A549 (cell line): ENCODE data around the gene EVC2. TPM values are rescaled to one million over a fixed set of nuclear protein-coding genes. Genes with fewer than 3 reads are reported as not detected.

ENCODE experiments used
- ATAC-seq, 2 experiments: fragments of 200-7000 bp in 1 of 2; fragments of >200 bp in 1 of 2; cut with Nextera tagmentation in 1 of 2; cut with Tn5 transposase in 1 of 2; 3 replicates each; pipeline versions ENCODE4 v1.8.0 to v1.9.1; 2018 to 2020; ENCODE audit warnings: mild to moderate bottlenecking in 1 of 2, moderate library complexity in 1 of 2
- CTCF ChIA-PET: fragments of 300-600 bp; sonication (Branson Sonifier 250); formaldehyde crosslinking; extraction: SDS; loops from one replicate; lab custom pipeline; 2021; ENCODE audit warnings: antibody characterized with exemption, inconsistent platforms; lab: Yijun Ruan, JAX
- POLR2A ChIA-PET: fragments of 350-600 bp; formaldehyde crosslinking; extraction: SDS; loops from one replicate; lab custom pipeline; 2021; ENCODE audit warnings: antibody characterized with exemption, inconsistent platforms; lab: Yijun Ruan, JAX
- DNase-seq, 2 experiments: peaks; one replicate each; pipeline versions ENCODE4 v3.0.0 to v3.0.0-alpha.2; 2011 to 2016; ENCODE audit warnings: low read depth in 1 of 2, low spot score in 1 of 2
- FAIRE-seq: peaks from 2 replicates; lab custom pipeline; 2011; peaks lifted over from hg19 to GRCh38; lab: Jason Lieb, UNC
- H3K27ac ChIP-seq, 2 experiments: fragments of >200 bp; sonication (Bioruptor Twin); formaldehyde crosslinking; 3 replicates each; pipeline ENCODE4 v1.5.1; 2016 to 2017
- H3K4me1 ChIP-seq: fragments of >200 bp; sonication (Bioruptor Twin); formaldehyde crosslinking; 3 replicates; pipeline ENCODE4 v1.6.1; 2016
- H3K4me2 ChIP-seq: fragments of >200 bp; sonication (Bioruptor Twin); formaldehyde crosslinking; 3 replicates; pipeline ENCODE4 v1.6.1; 2016
- H3K4me3 ChIP-seq: fragments of >200 bp; sonication (Bioruptor Twin); formaldehyde crosslinking; 3 replicates; pipeline ENCODE4 v1.5.1; 2016
- H3K9me3 ChIP-seq: fragments of >200 bp; sonication (Bioruptor Twin); formaldehyde crosslinking; 3 replicates; pipeline ENCODE4 v1.6.1; 2016
- CHD2 ChIP-seq: fragments of 150-350 bp; IDR thresholded peaks from 2 replicates; pipeline ENCODE4 v1.6.1; 2014; ENCODE audit warnings: low read length; ENCODE audit not compliant: partially characterized antibody
- E2F6 ChIP-seq: IDR thresholded peaks from 2 replicates; pipeline ENCODE4 v1.6.1; 2012; ENCODE audit warnings: low read depth, borderline replicate concordance
- EHF ChIP-seq: fragments of 250-450 bp; sonication (Bioruptor Pico); IDR thresholded peaks from 2 replicates; pipeline ENCODE4 v1.5.0; 2020; ENCODE audit warnings: mild to moderate bottlenecking
- ELK1 ChIP-seq: fragments of 150-350 bp; IDR thresholded peaks from 2 replicates; pipeline ENCODE4 v1.6.1; 2014; ENCODE audit warnings: low read depth, mild to moderate bottlenecking, low read length
- ESRRA ChIP-seq: fragments of 150-350 bp; IDR thresholded peaks from 2 replicates; pipeline ENCODE4 v1.6.1; 2014; ENCODE audit warnings: mild to moderate bottlenecking, low read length, borderline replicate concordance
- FOSL2 ChIP-seq, 2 experiments: fragments of 450-650 bp in 1 of 2; fragments of >200 bp in 1 of 2; sonication (Bioruptor Twin) in 1 of 2; formaldehyde crosslinking; IDR thresholded peaks; 2 replicates each; pipeline versions ENCODE4 v1.5.0 to v1.6.1; 2016 to 2020; ENCODE audit warnings: mild to moderate bottlenecking in 1 of 2, moderate library complexity in 1 of 2
- HDAC2 ChIP-seq: fragments of 200-600 bp; sonication (generic); IDR thresholded peaks from 2 replicates; pipeline ENCODE4 v1.6.1; 2016
- HEYL ChIP-seq: fragments of 250-450 bp; sonication (Bioruptor Pico); IDR thresholded peaks from 2 replicates; pipeline ENCODE4 v1.8.0; 2021; ENCODE audit warnings: mild to moderate bottlenecking, moderate library complexity
- HOXB13 ChIP-seq: fragments of 250-450 bp; sonication (Bioruptor Pico); IDR thresholded peaks from 2 replicates; pipeline ENCODE4 v1.5.0; 2020; ENCODE audit warnings: low read depth, mild to moderate bottlenecking, moderate library complexity
- HOXB5 ChIP-seq: fragments of 250-450 bp; sonication (Bioruptor Pico); IDR thresholded peaks from 2 replicates; pipeline ENCODE4 v1.5.0; 2020; ENCODE audit warnings: mild to moderate bottlenecking, moderate library complexity
- JUN ChIP-seq, 2 experiments: fragments of >200 bp; sonication (Bioruptor Twin); formaldehyde crosslinking; IDR thresholded peaks; 2 replicates in 1 of 2; 3 replicates in 1 of 2; pipeline ENCODE4 v1.6.1; 2016 to 2017
- JUNB ChIP-seq: fragments of >200 bp; sonication (Bioruptor Twin); formaldehyde crosslinking; IDR thresholded peaks from 2 replicates; pipeline ENCODE4 v1.6.1; 2016
- KDM1A ChIP-seq: fragments of 200-600 bp; sonication (generic); IDR thresholded peaks from 2 replicates; pipeline ENCODE4 v1.6.1; 2016; ENCODE audit warnings: low read depth, mild to moderate bottlenecking
- KDM5A ChIP-seq: fragments of 200-600 bp; sonication (generic); IDR thresholded peaks from 2 replicates; pipeline ENCODE4 v1.6.1; 2016; ENCODE audit warnings: antibody characterized with exemption, mild to moderate bottlenecking
- MAFK ChIP-seq: fragments of 450-650 bp; IDR thresholded peaks from 2 replicates; pipeline ENCODE4 v1.6.1; 2014; ENCODE audit not compliant: partially characterized antibody
- MAX ChIP-seq: IDR thresholded peaks from 2 replicates; pipeline ENCODE4 v1.6.1; 2012
- MYC ChIP-seq: IDR thresholded peaks from 2 replicates; pipeline ENCODE4 v1.6.1; 2012; ENCODE audit warnings: mild to moderate bottlenecking, inconsistent platforms, low read length, improper control_type of control experiment, borderline replicate concordance
- NPAS2 ChIP-seq: fragments of 250-450 bp; sonication (Bioruptor Pico); IDR thresholded peaks from 2 replicates; pipeline ENCODE4 v1.8.0; 2022; ENCODE audit warnings: mild to moderate bottlenecking, moderate library complexity, borderline replicate concordance
- PBX3 ChIP-seq: IDR thresholded peaks from 2 replicates; pipeline ENCODE4 v1.6.1; 2012
- PHF8 ChIP-seq: fragments of 200-600 bp; sonication (generic); IDR thresholded peaks from 2 replicates; pipeline ENCODE4 v1.6.1; 2016; ENCODE audit warnings: low read depth, mild to moderate bottlenecking, antibody characterized with exemption, moderate library complexity, borderline replicate concordance
- REST ChIP-seq: fragments of 200-600 bp; sonication (generic); IDR thresholded peaks from 2 replicates; pipeline ENCODE4 v1.6.1; 2016; ENCODE audit warnings: antibody characterized with exemption, mild to moderate bottlenecking, moderate library complexity
- SREBF2 ChIP-seq: fragments of 450-650 bp; IDR thresholded peaks from 2 replicates; pipeline ENCODE4 v1.6.1; 2014; ENCODE audit warnings: mild to moderate bottlenecking, moderate library complexity
- TP53 ChIP-seq: fragments of 250-450 bp; sonication (Bioruptor Pico); IDR thresholded peaks from 2 replicates; pipeline ENCODE4 v1.5.0; 2021; ENCODE audit warnings: mild to moderate bottlenecking, moderate library complexity
- USF2 ChIP-seq: fragments of 450-650 bp; IDR thresholded peaks from 2 replicates; pipeline ENCODE4 v1.6.1; 2014; ENCODE audit warnings: antibody characterized with exemption
- WGBS: methylation state at CpG from one replicate; pipeline ENCODE4 v1.1.6; 2017; ENCODE audit errors: missing lambda C conversion rate; 5-methylcytosine and 5-hydroxymethylcytosine counted together
- polyA plus RNA-seq, 4 experiments: library from polyadenylated mRNA; depleted of rRNA in 3 of 4; stranded (reverse); fragments of >200 nt; fragmentation: RNase III in 1 of 4; extraction: RNeasy Plus Mini Kit Qiagen cat#74134 plus additional on column Dnase treatment in 1 of 4; gene quantifications; 2 replicates in 3 of 4; 3 replicates in 1 of 4; pipeline ENCODE4 v1.2.3, GENCODE V29; 2011 to 2017

The EVC2 gene
- polyA plus RNA-seq, 2 of the 4 experiments (the other 2 are of a cell fraction) = 0.96 to 1.5 TPM

GRCh38 chr4:5563856-5564255 is 144.5 kb downstream of the EVC2 start:
- Histone ChIP-seq H3K4me3 (no peak overlapping the region), H3K27ac (no peak overlapping the region), H3K4me1 (no peaks in the 10 kb centered on the region), H3K4me2 (no peak overlapping the region), H3K9me3 (no peaks in the 10 kb centered on the region)
- FAIRE-seq (no peak), DNase-seq (no peak), ATAC-seq (no peak)
- 90% methylated on average over 6 of the region's 6 CpGs for WGBS
- ChIA-PET POLR2A (no interaction called here), CTCF (interaction anchor here (1.6 kb wide), 1 partner anchor 27 kb away, joined by 3 read pairs; no protein-coding TSS in a partner anchor)
- TF ChIP-seq ELK1 (no peak), MAFK (no peak), HOXB13 (CRISPR knock-in tag) (no peak), SREBF2 (no peak), PHF8 (no peak), CHD2 (no peak), MYC (no peak), JUNB (no peak), HEYL (CRISPR knock-in tag) (no peak), REST (no peak)

GRCh38 chr4:5562476-5562875 is 145.9 kb downstream of the EVC2 start:
- H3K4me2 ChIP-seq = no peak overlapping the region
- no peak overlapping the region for H3K4me3 ChIP-seq
- no peaks in the 10 kb centered on the region for H3K9me3 ChIP-seq
- no peaks in the 10 kb centered on the region for H3K4me1 ChIP-seq
- 89% methylated on average over 7 of the region's 7 CpGs for WGBS
- ChIA-PET CTCF (no interaction called here), POLR2A (no interaction called here)
- no peak for FAIRE-seq
- DNase-seq = no peak
- ATAC-seq = no peak
- no peak overlapping the region for H3K27ac ChIP-seq
- TF ChIP-seq MAX (no peak), PBX3 (no peak), SREBF2 (no peak), TP53 (CRISPR knock-in tag) (no peak), PHF8 (no peak), FOSL2 (IDR thresholded peaks at IDR 0.05) (no peak), FOSL2 (CRISPR knock-in tag; IDR thresholded peaks at IDR 0.05) (no peak), E2F6 (no peak), KDM1A (no peak), ESRRA (no peak), ELK1 (no peak), HOXB5 (CRISPR knock-in tag) (no peak), KDM5A (no peak), JUN (IDR thresholded peaks at IDR 0.05) (no peak), REST (no peak), NPAS2 (no peak), USF2 (no peak), HDAC2 (no peak), EHF (CRISPR knock-in tag) (no peak)
